Osteocyte (in vitro differentiated cells): Measurements from ENCODE around the gene TBX15. TPM values are rescaled to one million over a fixed set of nuclear protein-coding genes. Genes with fewer than 3 reads are reported as not detected.

ENCODE experiments used
- DNase-seq: peaks from one replicate; pipeline ENCODE4 v3.0.0; 2021; ENCODE audit warnings: mixed read lengths; ENCODE audit not compliant: unreplicated experiment; ENCODE audit errors: extremely low spot score
- H3K27ac Mint-ChIP-seq: one replicate; pipeline ENCODE4 v1.8.0; 2021; ENCODE audit warnings: mild to moderate bottlenecking, mixed read lengths; ENCODE audit not compliant: unreplicated experiment
- H3K27me3 Mint-ChIP-seq: one replicate; pipeline ENCODE4 v1.8.0; 2021; ENCODE audit warnings: mixed read lengths; ENCODE audit not compliant: unreplicated experiment
- H3K36me3 Mint-ChIP-seq: one replicate; pipeline ENCODE4 v1.8.0; 2021; ENCODE audit warnings: mixed read lengths; ENCODE audit not compliant: unreplicated experiment
- H3K4me1 Mint-ChIP-seq: one replicate; pipeline ENCODE4 v1.8.0; 2021; ENCODE audit warnings: mixed read lengths; ENCODE audit not compliant: unreplicated experiment
- H3K4me3 Mint-ChIP-seq: one replicate; pipeline ENCODE4 v1.8.0; 2021; ENCODE audit warnings: mild to moderate bottlenecking, moderate library complexity, mixed read lengths; ENCODE audit not compliant: unreplicated experiment
- H3K9me3 Mint-ChIP-seq: one replicate; pipeline ENCODE4 v1.8.0; 2021; ENCODE audit warnings: mixed read lengths; ENCODE audit not compliant: unreplicated experiment
- CTCF ChIP-seq: fragments of 200-600 bp; sonication (generic); IDR thresholded peaks from 2 replicates; pipeline ENCODE4 v1.5.0; 2021; ENCODE audit warnings: antibody characterized with exemption, mild to moderate bottlenecking, moderate library complexity
- total RNA-seq: library from RNA; stranded (reverse); gene quantifications from 2 replicates; pipeline ENCODE4 v1.2.1, GENCODE V29; 2021

TBX15 gene
- total RNA-seq, 1 donor from 2014 or later, result 4.3 TPM

- Mint-ChIP-seq H3K4me3 (no peak overlapping the region), H3K9me3 (no peaks in the 10 kb centered on the region), H3K36me3 (no peaks in the 10 kb centered on the region), H3K4me1 (peaks cover 16% of the 10 kb centered on the region), H3K27me3 (peaks cover 66% of the 10 kb centered on the region), H3K27ac (no peak overlapping the region)
- no peak for DNase-seq
- TF ChIP-seq CTCF, result no peak
These were observed 21.1 kb upstream of the TBX15 start for GRCh38 chr1:119009312-119009655.

- Mint-ChIP-seq H3K27ac (no peak overlapping the region), H3K27me3 (peaks cover 71% of the 10 kb centered on the region), H3K4me1 (peaks cover 16% of the 10 kb centered on the region), H3K9me3 (no peaks in the 10 kb centered on the region), H3K4me3 (peak overlapping the region; percentile 58), H3K36me3 (no peaks in the 10 kb centered on the region)
- no peak for DNase-seq
- peak; percentile 68 for TF ChIP-seq CTCF
These were observed 20.6 kb upstream of the TBX15 start for GRCh38 chr1:119008483-119009311.

- Mint-ChIP-seq H3K4me1 (peaks cover 16% of the 10 kb centered on the region), H3K36me3 (no peaks in the 10 kb centered on the region), H3K9me3 (no peaks in the 10 kb centered on the region), H3K4me3 (peak overlapping the region; percentile 58), H3K27me3 (peaks cover 77% of the 10 kb centered on the region), H3K27ac (no peak overlapping the region)
- no peak for DNase-seq
- no peak for TF ChIP-seq CTCF
These were observed 19.7 kb upstream of the TBX15 start for GRCh38 chr1:119007670-119008482.

- no peak overlapping the region for H3K27ac Mint-ChIP-seq
- DNase-seq, result no peak
- H3K36me3 Mint-ChIP-seq, result no peaks in the 10 kb centered on the region
- H3K27me3 Mint-ChIP-seq, result peaks cover 75% of the 10 kb centered on the region
- no peak for TF ChIP-seq CTCF
- peaks cover 17% of the 10 kb centered on the region for H3K4me1 Mint-ChIP-seq
- no peak overlapping the region for H3K4me3 Mint-ChIP-seq
- no peaks in the 10 kb centered on the region for H3K9me3 Mint-ChIP-seq
These were observed 19.2 kb upstream of the TBX15 start for GRCh38 chr1:119007339-119007669.
